Endodermal cell (in vitro differentiated cells): ENCODE results near the gene NEBL. TPM values are rescaled to one million over a fixed set of nuclear protein-coding genes. Genes with fewer than 3 reads are reported as not detected.

Experiments used
- DNase-seq: peaks from one replicate; pipeline ENCODE4 v3.0.0-alpha.2; 2017
- H3K27ac ChIP-seq: 2 replicates; pipeline ENCODE4 v1.5.1; 2013; ENCODE audit warnings: mild to moderate bottlenecking, low read depth, low read length, moderate library complexity
- H3K27me3 ChIP-seq: 2 replicates; pipeline ENCODE4 v1.6.1; 2013; ENCODE audit warnings: mild to moderate bottlenecking, low read length, moderate library complexity; ENCODE audit not compliant: insufficient read depth, control insufficient read depth, poor library complexity, severe bottlenecking
- H3K36me3 ChIP-seq: 2 replicates; pipeline ENCODE4 v1.7.0; 2013; ENCODE audit warnings: mild to moderate bottlenecking, low read length, moderate library complexity; ENCODE audit not compliant: control insufficient read depth, insufficient read depth
- H3K4me1 ChIP-seq: one replicate; pipeline ENCODE4 v1.7.0; 2013; ENCODE audit warnings: low read length; ENCODE audit not compliant: control insufficient read depth, insufficient read depth
- H3K4me3 ChIP-seq: 2 replicates; pipeline ENCODE4 v1.5.1; 2013; ENCODE audit warnings: mild to moderate bottlenecking, low read length, moderate library complexity
- H3K9ac ChIP-seq: 2 replicates; pipeline ENCODE4 v1.6.1; 2013; ENCODE audit warnings: mild to moderate bottlenecking, low read length, moderate library complexity; ENCODE audit not compliant: poor library complexity, severe bottlenecking; ENCODE audit errors: extremely low read depth
- H3K9me3 ChIP-seq: 2 replicates; pipeline ENCODE4 v1.6.1; 2013; ENCODE audit warnings: mild to moderate bottlenecking, low read length, moderate library complexity; ENCODE audit not compliant: control insufficient read depth
- H3K27ac Mint-ChIP-seq: 2 replicates; pipeline ENCODE4 v1.8.0; 2020; ENCODE audit warnings: mixed read lengths
- H3K27me3 Mint-ChIP-seq: 2 replicates; pipeline ENCODE4 v1.8.0; 2021; ENCODE audit warnings: mild to moderate bottlenecking, mixed read lengths; ENCODE audit not compliant: insufficient read depth
- H3K36me3 Mint-ChIP-seq: 2 replicates; pipeline ENCODE4 v1.8.0; 2020; ENCODE audit warnings: low read depth, mixed read lengths
- H3K4me1 Mint-ChIP-seq: 2 replicates; pipeline ENCODE4 v1.8.0; 2020; ENCODE audit warnings: mixed read lengths
- H3K4me3 Mint-ChIP-seq: 2 replicates; pipeline ENCODE4 v1.8.0; 2020; ENCODE audit warnings: mild to moderate bottlenecking, moderate library complexity, mixed read lengths
- H3K9me3 Mint-ChIP-seq: 2 replicates; pipeline ENCODE4 v1.8.0; 2020; ENCODE audit warnings: mild to moderate bottlenecking, mixed read lengths
- WGBS, 2 experiments: methylation state at CpG; one replicate each; pipeline versions ENCODE4 v1.1.5 to v1.1.7; 2013; ENCODE audit warnings: missing lambda C conversion rate in 2 of 2, mixed read lengths in 1 of 2; ENCODE audit not compliant: insufficient coverage in 1 of 2, insufficient read length in 1 of 2; 5-methylcytosine and 5-hydroxymethylcytosine counted together
- total RNA-seq, 2 donors: library from RNA; stranded (reverse); fragmentation: NEBNext Ultra II Directional in 1 of 2; extraction: Animal tissue kit (Norgen Biotek cat#: 25700) in 1 of 2; gene quantifications; 2 replicates in 1 of 2; 3 replicates in 1 of 2; pipeline ENCODE4 v1.2.1, GENCODE V29; 2021
- TF ChIP-seq, protein P1 (sequence below): fragments of 200-600 bp; sonication (generic); conservative IDR thresholded peaks from 2 replicates; pipeline ENCODE4 v1.5.0; 2021; ENCODE audit warnings: antibody characterized with exemption, mild to moderate bottlenecking

Gene NEBL
- total RNA-seq, 2 donors from 2014 or later, result 39.8 to 61.6 TPM

DNA sequence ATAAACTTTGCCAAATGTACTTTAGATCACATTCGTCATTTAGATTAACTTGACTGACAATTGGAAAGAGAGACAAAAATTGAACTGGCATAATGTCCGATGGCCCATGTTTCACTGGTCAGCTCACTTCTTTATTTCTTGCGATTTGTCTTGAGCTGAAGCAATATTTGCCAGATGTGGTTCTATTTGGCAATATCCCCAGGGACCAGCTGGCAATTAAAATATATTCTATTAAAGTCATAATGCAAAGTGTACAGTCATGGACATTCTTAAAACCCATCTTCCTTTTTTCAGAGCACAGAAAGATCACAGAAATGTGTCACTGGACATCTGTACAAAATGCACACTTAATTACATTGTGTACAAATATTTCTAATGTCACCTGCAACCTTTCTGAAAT lies 26.3 kb downstream of the NEBL start:
- H3K4me1 Mint-ChIP-seq, result peaks cover 26% of the 10 kb centered on the region
- no peak overlapping the region for H3K4me3 Mint-ChIP-seq
- no peaks in the 10 kb centered on the region for H3K9me3 Mint-ChIP-seq
- TF ChIP-seq, protein P1, sequence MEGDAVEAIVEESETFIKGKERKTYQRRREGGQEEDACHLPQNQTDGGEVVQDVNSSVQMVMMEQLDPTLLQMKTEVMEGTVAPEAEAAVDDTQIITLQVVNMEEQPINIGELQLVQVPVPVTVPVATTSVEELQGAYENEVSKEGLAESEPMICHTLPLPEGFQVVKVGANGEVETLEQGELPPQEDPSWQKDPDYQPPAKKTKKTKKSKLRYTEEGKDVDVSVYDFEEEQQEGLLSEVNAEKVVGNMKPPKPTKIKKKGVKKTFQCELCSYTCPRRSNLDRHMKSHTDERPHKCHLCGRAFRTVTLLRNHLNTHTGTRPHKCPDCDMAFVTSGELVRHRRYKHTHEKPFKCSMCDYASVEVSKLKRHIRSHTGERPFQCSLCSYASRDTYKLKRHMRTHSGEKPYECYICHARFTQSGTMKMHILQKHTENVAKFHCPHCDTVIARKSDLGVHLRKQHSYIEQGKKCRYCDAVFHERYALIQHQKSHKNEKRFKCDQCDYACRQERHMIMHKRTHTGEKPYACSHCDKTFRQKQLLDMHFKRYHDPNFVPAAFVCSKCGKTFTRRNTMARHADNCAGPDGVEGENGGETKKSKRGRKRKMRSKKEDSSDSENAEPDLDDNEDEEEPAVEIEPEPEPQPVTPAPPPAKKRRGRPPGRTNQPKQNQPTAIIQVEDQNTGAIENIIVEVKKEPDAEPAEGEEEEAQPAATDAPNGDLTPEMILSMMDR, result no peak
- 99 to 100% methylated on average over 2 to 3 of the region's 3 CpGs for WGBS, 2 experiments
- Histone ChIP-seq H3K4me1 (no peaks in the 10 kb centered on the region), H3K9ac (no peak overlapping the region), H3K4me3 (no peak overlapping the region), H3K36me3 (peaks cover 13% of the 10 kb centered on the region), H3K27ac (no peak overlapping the region), H3K27me3 (no peaks in the 10 kb centered on the region), H3K9me3 (no peaks in the 10 kb centered on the region)
- DNase-seq, result no peak
- H3K27ac Mint-ChIP-seq, result no peak overlapping the region
- no peaks in the 10 kb centered on the region for H3K27me3 Mint-ChIP-seq
- H3K36me3 Mint-ChIP-seq, result peaks cover 39% of the 10 kb centered on the region

GRCh38 chr10:20863008-20863407 lies 34.1 kb downstream of the NEBL start:
- no peaks in the 10 kb centered on the region for H3K9me3 ChIP-seq
- no peak overlapping the region for H3K9ac ChIP-seq
- H3K9me3 Mint-ChIP-seq, result peaks cover 5% of the 10 kb centered on the region
- no peak overlapping the region for H3K4me3 Mint-ChIP-seq
- WGBS, 2 experiments, result 84 to 100% methylated on average over 2 to 4 of the region's 4 CpGs
- TF ChIP-seq, protein P1, result no peak
- H3K36me3 ChIP-seq, result peaks cover 20% of the 10 kb centered on the region
- H3K4me3 ChIP-seq, result no peak overlapping the region
- H3K27ac ChIP-seq, result no peak overlapping the region
- H3K36me3 Mint-ChIP-seq, result peaks cover 26% of the 10 kb centered on the region
- peaks cover 22% of the 10 kb centered on the region for H3K4me1 Mint-ChIP-seq
- H3K4me1 ChIP-seq, result peaks cover 8% of the 10 kb centered on the region
- no peak for DNase-seq
- H3K27me3 ChIP-seq, result no peaks in the 10 kb centered on the region
- no peaks in the 10 kb centered on the region for H3K27me3 Mint-ChIP-seq
- H3K27ac Mint-ChIP-seq, result no peak overlapping the region

GRCh38 chr10:20858292-20859124 lies 38.6 kb downstream of the NEBL start:
- TF ChIP-seq, protein P1, result peak; percentile 80

More at GRCh38 chr10:20858292-20859124, 38.6 kb downstream of the NEBL start:
- Histone ChIP-seq H3K9ac (no peak overlapping the region), H3K4me3 (no peak overlapping the region), H3K4me1 (peaks cover 3% of the 10 kb centered on the region), H3K27me3 (no peaks in the 10 kb centered on the region), H3K27ac (no peak overlapping the region), H3K9me3 (peaks cover 1% of the 10 kb centered on the region), H3K36me3 (peaks cover 16% of the 10 kb centered on the region)
- no peak overlapping the region for H3K4me3 Mint-ChIP-seq
- WGBS, 2 experiments, result 0 to 36% methylated on average over 1 to 2 of the region's 2 CpGs
- H3K4me1 Mint-ChIP-seq, result peaks cover 2% of the 10 kb centered on the region
- H3K27me3 Mint-ChIP-seq, result no peaks in the 10 kb centered on the region
- no peak for DNase-seq
- no peak overlapping the region for H3K27ac Mint-ChIP-seq
- peaks cover 6% of the 10 kb centered on the region for H3K9me3 Mint-ChIP-seq
- peaks cover 16% of the 10 kb centered on the region for H3K36me3 Mint-ChIP-seq
